Jurkat, Clone E6-1 (cell line): Measurements from ENCODE around the gene GJD4.

Experiments used
- DNase-seq: peaks from one replicate; pipeline ENCODE4 v3.0.0-alpha.2; 2011; ENCODE audit warnings: low read depth, low spot score
- H3K4me3 ChIP-seq: 2 replicates; pipeline ENCODE4 v1.5.1; 2011; ENCODE audit warnings: mild to moderate bottlenecking, low read length, control low read depth, moderate library complexity

GJD4 gene

DNA sequence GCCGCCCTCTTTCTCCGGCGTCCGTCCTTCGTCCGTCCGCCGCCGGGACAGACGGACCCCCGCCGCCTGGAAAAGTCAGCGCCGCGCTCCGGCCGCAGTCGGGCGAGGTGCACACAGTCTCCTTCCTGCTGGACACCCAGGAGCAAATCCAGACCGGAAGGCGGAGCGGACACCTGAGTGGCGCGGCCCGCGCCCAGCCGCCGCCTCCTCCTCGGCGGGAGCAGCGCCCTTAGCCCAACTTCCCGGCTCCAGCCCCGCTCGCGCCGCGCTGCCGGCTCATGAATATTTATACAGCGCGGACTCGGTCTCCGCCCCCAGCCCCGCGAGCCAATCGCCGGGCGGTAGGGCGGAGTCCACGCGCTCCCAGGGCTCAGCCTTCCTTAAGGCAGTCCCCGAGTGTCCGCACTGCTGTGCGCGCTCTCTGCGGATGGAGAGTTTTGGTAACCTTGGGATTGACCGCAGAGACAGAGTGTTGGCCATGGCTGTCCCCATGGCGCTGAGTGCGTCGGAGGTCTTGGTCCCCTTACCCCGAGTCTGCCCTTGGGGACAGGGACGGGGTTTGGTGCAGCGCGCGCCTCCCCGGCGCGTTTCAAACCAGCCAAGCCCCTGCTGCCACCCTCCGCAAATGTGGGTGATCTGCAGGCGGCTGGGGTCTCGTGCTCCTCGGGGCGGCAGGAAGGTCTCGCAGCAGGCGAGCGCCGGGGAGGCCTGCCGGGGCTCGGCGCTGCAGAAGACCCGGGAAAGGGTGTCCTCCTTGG, 37.1 kb downstream of the GJD4 start, which contains the start of gene FZD8:
Gene FZD8, minus strand, starts transcription at position 262 of the 758 bp plus-strand sequence. CDS start 867 bp downstream, outside the sequence.
- DNase-seq: peak; percentile 61
- peak within 1 kb of the TSS; percentile 54 for H3K4me3 ChIP-seq

DNA sequence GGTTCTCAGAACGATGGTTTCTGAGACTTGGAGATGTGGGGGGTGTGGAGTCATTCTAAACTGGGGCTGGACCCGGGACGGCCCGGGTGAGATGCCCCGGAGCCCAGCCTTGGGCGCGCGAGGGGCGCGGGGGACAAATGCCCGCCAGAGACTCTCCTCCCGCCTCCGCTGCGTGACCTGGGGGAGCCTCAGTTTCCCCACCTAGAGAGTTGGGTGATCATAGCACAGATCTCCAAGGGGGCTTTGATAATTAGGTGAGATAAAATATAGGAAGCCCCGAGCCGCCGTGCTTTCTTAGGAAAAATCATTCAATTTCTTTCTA, 37.6 kb downstream of the GJD4 start:
- peak overlapping the region; percentile 54 for H3K4me3 ChIP-seq

DNA sequence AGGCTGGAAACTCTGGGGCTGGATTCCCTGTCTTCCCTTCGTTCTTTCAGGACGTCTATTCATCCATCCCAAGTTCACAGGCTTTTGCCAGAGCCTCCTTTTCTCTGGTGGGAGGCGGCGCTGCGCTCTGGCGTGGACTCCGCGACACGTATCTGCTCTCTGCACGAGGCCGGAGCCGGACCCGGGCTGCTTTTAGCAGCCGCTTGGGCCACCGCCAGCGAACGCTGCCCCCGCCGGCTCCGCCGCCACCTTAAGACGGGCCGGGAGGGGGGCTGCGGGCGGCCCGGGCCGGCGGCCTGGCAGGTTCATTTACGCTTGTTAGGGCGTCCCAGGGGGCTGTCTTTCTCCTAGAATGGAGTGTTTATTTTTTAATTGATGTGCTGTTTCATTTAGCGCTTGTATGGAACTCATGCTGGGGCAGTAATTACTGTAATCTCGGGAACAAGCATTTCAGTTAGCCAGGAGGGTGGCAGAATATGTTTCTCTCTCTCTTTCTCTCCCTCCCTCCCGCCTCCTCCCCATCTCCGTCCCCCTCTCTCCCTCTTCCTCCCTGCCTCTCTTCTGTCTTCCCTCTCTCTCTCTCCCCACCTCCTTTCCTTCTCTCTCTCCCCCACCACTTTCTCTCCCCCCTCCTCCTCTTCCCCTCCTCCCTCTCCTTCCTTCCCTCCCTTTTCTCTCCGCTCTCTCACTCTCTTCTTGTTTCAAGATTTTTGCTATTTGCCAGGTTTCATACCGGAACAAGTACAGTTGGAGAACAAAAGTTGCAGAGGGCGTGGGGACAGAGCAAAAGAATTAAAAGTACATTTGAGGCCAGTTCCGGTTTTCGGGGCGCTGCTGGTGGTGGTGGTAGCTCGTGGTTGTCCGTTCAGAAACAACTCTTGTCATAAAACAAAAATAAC, 38.3 kb downstream of the GJD4 start:
- DNase-seq: no peak
- H3K4me3 ChIP-seq: no peak overlapping the region

More for the DNA sequence above, 37.6 kb downstream of the GJD4 start:
- DNase-seq: no peak

DNA sequence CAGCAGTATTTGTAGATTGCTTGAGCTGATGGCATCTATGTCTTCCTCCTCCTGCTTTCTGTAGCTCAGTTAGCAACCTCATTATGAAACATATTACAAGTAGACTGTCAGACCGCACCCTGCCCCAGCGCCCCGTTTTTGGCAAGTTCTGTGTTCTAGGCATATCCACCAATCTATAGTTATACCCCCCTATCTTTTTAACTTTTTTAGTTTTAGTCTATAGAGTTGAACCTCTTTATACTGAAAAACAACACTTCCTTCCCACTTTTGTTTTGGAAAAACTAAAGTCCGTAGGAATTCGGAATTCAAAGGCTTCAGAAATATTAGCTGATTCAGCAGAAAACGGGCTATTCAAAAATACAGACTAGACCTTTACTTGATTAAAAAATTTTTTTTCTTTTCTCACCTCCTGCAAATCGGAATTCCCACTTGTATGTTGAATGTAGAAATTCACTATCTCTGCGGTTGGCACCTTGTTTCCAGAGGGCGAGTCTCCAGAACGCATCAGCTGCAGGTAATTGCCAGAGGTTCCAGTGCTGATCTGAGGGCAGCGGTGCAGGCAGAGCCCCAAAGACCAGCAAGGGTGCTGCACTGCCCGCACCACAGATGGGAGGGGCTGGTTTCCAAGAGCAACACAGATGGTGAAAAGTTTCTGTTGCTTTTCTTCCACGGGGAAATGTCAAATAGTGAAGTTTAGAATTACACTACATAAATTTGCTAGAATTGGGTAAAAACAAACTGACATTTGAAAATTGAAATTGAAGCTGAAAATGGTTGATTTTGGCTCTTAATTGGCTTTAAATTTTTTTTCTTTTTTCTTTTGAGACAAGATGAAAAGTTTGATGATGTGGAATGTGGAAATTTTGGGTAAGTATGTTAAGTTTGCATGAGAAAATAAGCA, 39.2 kb downstream of the GJD4 start:
- no peak for DNase-seq
- H3K4me3 ChIP-seq: no peak overlapping the region

DNA sequence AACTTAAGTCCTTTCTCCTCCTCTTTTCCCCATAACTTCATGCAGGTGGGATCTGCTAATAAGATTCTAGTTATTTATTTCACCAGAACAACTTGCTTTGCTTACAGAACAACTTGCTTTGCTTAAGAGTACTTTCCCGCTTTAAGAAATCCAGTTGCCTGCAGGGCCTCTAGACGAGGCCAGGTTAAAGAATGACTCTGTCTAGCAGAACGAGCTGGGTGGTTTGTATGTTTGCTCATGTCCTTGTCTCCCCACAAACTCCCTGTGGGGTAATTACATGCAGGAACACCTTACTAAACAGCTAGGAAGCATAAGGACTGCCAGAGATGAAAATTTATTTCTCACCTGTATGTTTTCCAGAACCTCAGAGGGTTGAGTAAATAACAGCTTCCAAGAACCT, 45.8 kb downstream of the GJD4 start:
- no peak overlapping the region for H3K4me3 ChIP-seq

DNA sequence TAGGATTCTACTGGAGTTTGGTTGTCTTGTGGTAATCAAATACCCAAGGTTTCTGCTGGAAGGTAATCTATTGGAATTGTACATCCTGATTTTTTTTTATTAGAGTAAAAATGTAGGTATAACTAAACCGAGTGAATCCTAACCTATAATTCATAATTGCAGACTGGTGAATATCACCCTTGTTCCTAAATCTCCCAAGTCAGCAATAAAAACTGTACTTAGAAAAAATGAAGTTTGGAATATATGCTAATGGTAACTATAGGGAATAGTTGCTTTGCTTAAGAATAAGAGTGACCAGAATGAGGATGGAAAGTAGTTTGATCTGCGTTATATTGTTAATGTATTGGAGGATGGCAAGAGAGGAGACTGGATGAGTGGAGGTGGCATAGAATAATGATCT, 47.7 kb downstream of the GJD4 start:
- no peak for DNase-seq
- no peak overlapping the region for H3K4me3 ChIP-seq

More for the DNA sequence above, 45.8 kb downstream of the GJD4 start:
- no peak for DNase-seq

DNA sequence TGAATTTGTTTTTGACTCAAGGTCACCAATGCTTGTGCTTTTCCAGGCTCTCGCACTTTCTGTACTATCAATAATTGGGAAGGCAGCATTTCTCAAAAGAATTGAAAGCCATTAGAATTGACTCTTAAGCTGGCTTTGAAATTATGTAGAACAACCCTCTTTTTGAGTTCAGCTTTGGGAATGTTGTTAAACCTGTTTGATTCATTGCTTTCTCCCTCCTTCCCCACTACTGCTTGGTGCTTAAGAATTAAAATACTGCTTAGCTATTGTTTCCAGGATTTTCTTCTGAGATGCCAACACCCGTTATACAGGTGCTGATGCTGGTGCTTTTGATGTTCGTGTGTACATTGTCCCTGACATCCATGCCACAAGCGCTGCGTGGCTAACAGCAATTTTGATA, 52.5 kb downstream of the GJD4 start:
- H3K4me3 ChIP-seq: no peak overlapping the region
- no peak for DNase-seq
